Stimulated activated naive B cell treated with anti-CD40 and anti-IgM and Interleukin-4, amounts not matched to agents 10 μg/mL and 1 μg/mL and 100 μg/mL, for 72 hours (primary cell): ENCODE data around the gene EMILIN1.

Experiments used
- ATAC-seq, 2 donors: fragments of 150-1000 bp; cut with Tn5 transposase; replicated peaks; 2 replicates each; pipeline ENCODE4 v1.10.0; 2021; ENCODE audit warnings: moderate library complexity in 1 of 2
- DNase-seq: peaks from one replicate; pipeline ENCODE4 v3.0.0; 2021
- H3K27ac Mint-ChIP-seq: one replicate; pipeline ENCODE4 v1.8.0; 2022; ENCODE audit warnings: mild to moderate bottlenecking, mixed read lengths
- H3K27me3 Mint-ChIP-seq, 2 donors: one replicate each; pipeline ENCODE4 v1.8.0; 2022; ENCODE audit warnings: mixed read lengths in 2 of 2
- H3K36me3 Mint-ChIP-seq, 2 donors: one replicate each; pipeline ENCODE4 v1.8.0; 2022; ENCODE audit warnings: mixed read lengths in 2 of 2, mild to moderate bottlenecking in 1 of 2
- H3K4me1 Mint-ChIP-seq, 2 donors: one replicate each; pipeline ENCODE4 v1.8.0; 2022; ENCODE audit warnings: mixed read lengths in 2 of 2, mild to moderate bottlenecking in 1 of 2
- H3K4me3 Mint-ChIP-seq, 2 donors: one replicate each; pipeline ENCODE4 v1.8.0; 2022; ENCODE audit warnings: mild to moderate bottlenecking in 2 of 2, mixed read lengths in 2 of 2, moderate library complexity in 1 of 2
- H3K9me3 Mint-ChIP-seq, 2 donors: one replicate each; pipeline ENCODE4 v1.8.0; 2022; ENCODE audit warnings: mixed read lengths in 2 of 2, mild to moderate bottlenecking in 1 of 2

The EMILIN1 gene

GRCh38 chr2:27122791-27123190 lies 44.4 kb downstream of the EMILIN1 start:
- DNase-seq (no peak), ATAC-seq (no peak)
- H3K27me3 Mint-ChIP-seq, result peaks cover 26 to 32% of the 10 kb centered on the region in 2 donors
- no peaks in the 10 kb centered on the region for H3K9me3 Mint-ChIP-seq
- peaks cover 14 to 18% of the 10 kb centered on the region in 2 donors for H3K4me1 Mint-ChIP-seq
- H3K27ac Mint-ChIP-seq, result peak overlapping the region; percentile 91
- peak overlapping the region; percentile 81 to 85 for H3K4me3 Mint-ChIP-seq
- peaks cover 0 to 2% of the 10 kb centered on the region in 2 donors for H3K36me3 Mint-ChIP-seq

- DNase-seq, result peak; percentile 33
- no peaks in the 10 kb centered on the region for H3K9me3 Mint-ChIP-seq
- H3K36me3 Mint-ChIP-seq, result peaks cover 0 to 2% of the 10 kb centered on the region in 2 donors
- H3K27me3 Mint-ChIP-seq, result peaks cover 18 to 24% of the 10 kb centered on the region in 2 donors
- H3K4me1 Mint-ChIP-seq, result peaks cover 12 to 14% of the 10 kb centered on the region in 2 donors
- peak; percentile 80 to 82 for ATAC-seq
- H3K4me3 Mint-ChIP-seq, result peak within 1 kb of the TSS; percentile 81 to 85
- H3K27ac Mint-ChIP-seq, result peak within 1 kb of the TSS; percentile 91
These were observed 45.1 kb downstream of the EMILIN1 start, which contains the start of gene ABHD1 for GRCh38 chr2:27123302-27124150. TSS of gene ABHD1 (plus strand) at chr2:27123815. CDS start at chr2:27123949, 134 bp downstream.

- Mint-ChIP-seq H3K27ac (no peak overlapping the region), H3K4me3 (no peak overlapping the region), H3K4me1 (peaks cover 11 to 18% of the 10 kb centered on the region in 2 donors), H3K36me3 (peaks cover 5 to 8% of the 10 kb centered on the region in 2 donors), H3K27me3 (peaks cover 2 to 14% of the 10 kb centered on the region in 2 donors), H3K9me3 (no peaks in the 10 kb centered on the region)
- no peak for ATAC-seq
- no peak for DNase-seq
These were observed 46.7 kb downstream of the EMILIN1 start for GRCh38 chr2:27125104-27125503.

- Mint-ChIP-seq H3K27me3 (peaks cover 0 to 5% of the 10 kb centered on the region in 2 donors), H3K36me3 (peaks cover 12 to 18% of the 10 kb centered on the region in 2 donors), H3K4me1 (peaks cover 14 to 23% of the 10 kb centered on the region in 2 donors), H3K4me3 (no peak overlapping the region), H3K9me3 (no peaks in the 10 kb centered on the region), H3K27ac (no peak overlapping the region)
- ATAC-seq, result no peak
- DNase-seq, result no peak
These were observed 47.9 kb downstream of the EMILIN1 start for GRCh38 chr2:27126252-27126710.

GRCh38 chr2:27127883-27128667 lies 49.7 kb downstream of the EMILIN1 start:
- H3K4me1 Mint-ChIP-seq, result peaks cover 17 to 27% of the 10 kb centered on the region in 2 donors
- H3K36me3 Mint-ChIP-seq, result peaks cover 18 to 27% of the 10 kb centered on the region in 2 donors
- DNase-seq, result no peak
- no peaks in the 10 kb centered on the region for H3K9me3 Mint-ChIP-seq
- no peak overlapping the region for H3K4me3 Mint-ChIP-seq
- H3K27ac Mint-ChIP-seq, result no peak overlapping the region
- no peaks in the 10 kb centered on the region for H3K27me3 Mint-ChIP-seq
- no peak for ATAC-seq

GRCh38 chr2:27128668-27129571 lies 50.5 kb downstream of the EMILIN1 start:
- no peak for DNase-seq
- Mint-ChIP-seq H3K36me3 (peaks cover 22 to 32% of the 10 kb centered on the region in 2 donors), H3K27ac (no peak overlapping the region), H3K4me1 (peaks cover 16 to 28% of the 10 kb centered on the region in 2 donors), H3K9me3 (no peaks in the 10 kb centered on the region), H3K4me3 (no peak overlapping the region), H3K27me3 (no peaks in the 10 kb centered on the region)
- ATAC-seq, result no peak

GRCh38 chr2:27130396-27130795 lies 52.0 kb downstream of the EMILIN1 start:
- no peaks in the 10 kb centered on the region for H3K27me3 Mint-ChIP-seq

GRCh38 chr2:27131429-27131828 lies 53.0 kb downstream of the EMILIN1 start:
- peaks cover 24 to 36% of the 10 kb centered on the region in 2 donors for H3K36me3 Mint-ChIP-seq
- no peak overlapping the region for H3K27ac Mint-ChIP-seq
- no peak overlapping the region for H3K4me3 Mint-ChIP-seq
- no peak for ATAC-seq
- no peaks in the 10 kb centered on the region for H3K9me3 Mint-ChIP-seq
- DNase-seq, result no peak
- H3K27me3 Mint-ChIP-seq, result no peaks in the 10 kb centered on the region
- peaks cover 22 to 43% of the 10 kb centered on the region in 2 donors for H3K4me1 Mint-ChIP-seq

More at GRCh38 chr2:27130396-27130795, 52.0 kb downstream of the EMILIN1 start:
- ATAC-seq (no peak), DNase-seq (no peak)
- H3K27ac Mint-ChIP-seq, result no peak overlapping the region
- no peak overlapping the region for H3K4me3 Mint-ChIP-seq
- H3K9me3 Mint-ChIP-seq, result no peaks in the 10 kb centered on the region
- H3K4me1 Mint-ChIP-seq, result peaks cover 19 to 38% of the 10 kb centered on the region in 2 donors
- peaks cover 24 to 36% of the 10 kb centered on the region in 2 donors for H3K36me3 Mint-ChIP-seq

- Mint-ChIP-seq H3K9me3 (no peaks in the 10 kb centered on the region), H3K27me3 (no peaks in the 10 kb centered on the region), H3K36me3 (peaks cover 24 to 36% of the 10 kb centered on the region in 2 donors), H3K4me1 (peaks cover 22 to 43% of the 10 kb centered on the region in 2 donors), H3K27ac (peak overlapping the region; percentile 73), H3K4me3 (peak overlapping the region; percentile 89 to 95)
- DNase-seq (no peak), ATAC-seq (peak in 1 of 2 donors; percentile 13)
These were observed 54.9 kb downstream of the EMILIN1 start for GRCh38 chr2:27133195-27133875.

- peak; percentile 94 to 95 for ATAC-seq
- DNase-seq, result peak; percentile 99
- H3K4me1 Mint-ChIP-seq, result peaks cover 20 to 43% of the 10 kb centered on the region in 2 donors
- H3K9me3 Mint-ChIP-seq, result no peaks in the 10 kb centered on the region
- no peaks in the 10 kb centered on the region for H3K27me3 Mint-ChIP-seq
- peak within 1 kb of the TSS; percentile 98 for H3K27ac Mint-ChIP-seq
- peak within 1 kb of the TSS; percentile 89 to 95 for H3K4me3 Mint-ChIP-seq
- H3K36me3 Mint-ChIP-seq, result peaks cover 23 to 36% of the 10 kb centered on the region in 2 donors
These were observed 55.7 kb downstream of the EMILIN1 start, which contains the start of gene PREB for GRCh38 chr2:27133905-27134780. TSS of gene PREB (minus strand) at chr2:27134636. CDS start at chr2:27134421, 215 bp downstream.

- DNase-seq (no peak), ATAC-seq (no peak)
- peak overlapping the region; percentile 98 for H3K27ac Mint-ChIP-seq
- H3K4me1 Mint-ChIP-seq, result peaks cover 19 to 37% of the 10 kb centered on the region in 2 donors
- H3K36me3 Mint-ChIP-seq, result peaks cover 19 to 29% of the 10 kb centered on the region in 2 donors
- H3K9me3 Mint-ChIP-seq, result no peaks in the 10 kb centered on the region
- H3K27me3 Mint-ChIP-seq, result no peaks in the 10 kb centered on the region
- peak overlapping the region; percentile 89 to 95 for H3K4me3 Mint-ChIP-seq
These were observed 56.5 kb downstream of the EMILIN1 start for GRCh38 chr2:27134781-27135477.
